IMR-90 (cell line): ENCODE data around the gene SLC6A12. TPM values are rescaled to one million over a fixed set of nuclear protein-coding genes. Genes with fewer than 3 reads are reported as not detected.

ENCODE experiments used
- ATAC-seq: fragments of 200-7000 bp; cut with Tn5 transposase; 2 replicates; pipeline ENCODE4 v1.9.1; 2020; ENCODE audit warnings: low read depth, mild to moderate bottlenecking, moderate library complexity
- BruUV-seq: library from RNA; stranded (reverse); fragments of 400-500 nt; replicated peaks from 2 replicates; lab custom pipeline; 2021; lab: Mats Ljungman, UMichigan
- CTCF ChIA-PET: fragments of 300-600 bp; formaldehyde crosslinking; extraction: SDS; loops from one replicate; lab custom pipeline; 2021; ENCODE audit warnings: antibody characterized with exemption; lab: Yijun Ruan, JAX
- POLR2A ChIA-PET: fragments of 300-600 bp; sonication (Branson Sonifier 250); formaldehyde crosslinking; loops from one replicate; lab custom pipeline; 2022; ENCODE audit warnings: antibody characterized with exemption; ENCODE audit not compliant: unreplicated experiment; lab: Charles Lee
- DNase-seq: peaks from one replicate; pipeline ENCODE4 v3.0.0; 2013
- H2AFZ ChIP-seq: replicated peaks from 2 replicates; pipeline ENCODE3; 2013; ENCODE audit warnings: low read length, mild to moderate bottlenecking; ENCODE audit not compliant: poor library complexity
- H2AK5ac ChIP-seq: 2 replicates; pipeline ENCODE4 v1.6.1; 2013; ENCODE audit warnings: low read depth, low read length, inconsistent platforms
- H2AK9ac ChIP-seq: replicated peaks from 2 replicates; pipeline ENCODE3; 2013; ENCODE audit warnings: mild to moderate bottlenecking, low read depth, low read length, moderate library complexity; ENCODE audit not compliant: poor library complexity
- H2BK120ac ChIP-seq: 2 replicates; pipeline ENCODE4 v1.6.1; 2013; ENCODE audit warnings: low read depth, low read length, inconsistent platforms
- H2BK15ac ChIP-seq: 3 replicates; pipeline ENCODE4 v1.6.1; 2013; ENCODE audit warnings: low read depth, low read length, inconsistent platforms
- H2BK20ac ChIP-seq: 2 replicates; pipeline ENCODE4 v1.6.1; 2013; ENCODE audit warnings: low read depth, mild to moderate bottlenecking, inconsistent platforms, low read length, moderate library complexity
- H2BK5ac ChIP-seq: 2 replicates; pipeline ENCODE4 v1.6.1; 2013; ENCODE audit warnings: mild to moderate bottlenecking, low read depth, low read length, inconsistent platforms; ENCODE audit not compliant: poor library complexity, severe bottlenecking
- H3K14ac ChIP-seq: replicated peaks from 2 replicates; pipeline ENCODE4 v1.6.1; 2013; ENCODE audit warnings: low read depth, low read length, inconsistent platforms
- H3K18ac ChIP-seq: 2 replicates; pipeline ENCODE4 v1.6.1; 2013; ENCODE audit warnings: low read depth, low read length, control low read depth
- H3K23ac ChIP-seq: 2 replicates; pipeline ENCODE4 v1.6.1; 2013; ENCODE audit warnings: low read depth, low read length, inconsistent platforms
- H3K27ac ChIP-seq: 2 replicates; pipeline ENCODE4 v1.5.1; 2013; ENCODE audit warnings: mild to moderate bottlenecking, control low read depth, low read length; ENCODE audit not compliant: insufficient read depth
- H3K27me3 ChIP-seq: 2 replicates; pipeline ENCODE4 v1.6.1; 2013; ENCODE audit warnings: low read length; ENCODE audit not compliant: control insufficient read depth, insufficient read depth
- H3K36me3 ChIP-seq: 2 replicates; pipeline ENCODE4 v1.6.1; 2013; ENCODE audit warnings: low read length, mixed read lengths; ENCODE audit not compliant: control insufficient read depth, insufficient read depth
- H3K4ac ChIP-seq: 2 replicates; pipeline ENCODE4 v1.6.1; 2013; ENCODE audit warnings: low read depth, low read length, inconsistent platforms
- H3K4me1 ChIP-seq: 2 replicates; pipeline ENCODE4 v1.6.1; 2013; ENCODE audit warnings: low read length, mixed read lengths; ENCODE audit not compliant: control insufficient read depth, insufficient read depth
- H3K4me2 ChIP-seq: 2 replicates; pipeline ENCODE4 v1.6.1; 2013; ENCODE audit warnings: low read depth, mild to moderate bottlenecking, control low read depth, low read length, moderate library complexity
- H3K4me3 ChIP-seq: 2 replicates; pipeline ENCODE4 v1.5.1; 2013; ENCODE audit warnings: low read depth, mild to moderate bottlenecking, control low read depth, low read length, moderate library complexity; ENCODE audit not compliant: insufficient read depth
- H3K56ac ChIP-seq: 2 replicates; pipeline ENCODE4 v1.6.1; 2013; ENCODE audit warnings: low read length, inconsistent platforms; ENCODE audit not compliant: insufficient read depth; ENCODE audit errors: extremely low read depth
- H3K79me1 ChIP-seq, 2 experiments: 2 replicates each; pipeline ENCODE4 v1.6.1; 2013; ENCODE audit warnings: low read length in 2 of 2, inconsistent platforms in 1 of 2, low read depth in 1 of 2
- H3K9ac ChIP-seq: 2 replicates; pipeline ENCODE4 v1.6.1; 2013; ENCODE audit warnings: low read depth, low read length, control low read depth
- H3K9me1 ChIP-seq: 2 replicates; pipeline ENCODE4 v1.6.1; 2013; ENCODE audit warnings: low read length, inconsistent platforms; ENCODE audit not compliant: insufficient read depth
- H3K9me3 ChIP-seq: 2 replicates; pipeline ENCODE4 v1.6.1; 2013; ENCODE audit warnings: low read length; ENCODE audit not compliant: control insufficient read depth, insufficient read depth
- H4K20me1 ChIP-seq: 2 replicates; pipeline ENCODE4 v1.6.1; 2013; ENCODE audit warnings: low read length, inconsistent platforms; ENCODE audit not compliant: insufficient read depth
- H4K5ac ChIP-seq: 2 replicates; pipeline ENCODE4 v1.6.1; 2013; ENCODE audit warnings: mild to moderate bottlenecking, low read depth, low read length, control low read depth
- H4K8ac ChIP-seq, 2 experiments: 2 replicates each; pipeline ENCODE4 v1.6.1; 2013; ENCODE audit warnings: low read depth in 2 of 2, low read length in 2 of 2, control low read depth in 1 of 2, inconsistent platforms in 1 of 2
- H4K91ac ChIP-seq: 2 replicates; pipeline ENCODE4 v1.6.1; 2013; ENCODE audit warnings: low read depth, low read length, inconsistent platforms; ENCODE audit not compliant: insufficient read depth
- BHLHE40 ChIP-seq: fragments of 150-350 bp; IDR thresholded peaks from 2 replicates; pipeline ENCODE4 v1.6.1; 2016; ENCODE audit warnings: mild to moderate bottlenecking, low read depth, low read length
- CEBPB ChIP-seq: IDR thresholded peaks from 2 replicates; pipeline ENCODE4 v1.6.1; 2012; ENCODE audit warnings: low read depth, low read length, improper control_type of control experiment
- CHD1 ChIP-seq: IDR thresholded peaks from 2 replicates; pipeline ENCODE4 v1.6.1; 2012; ENCODE audit warnings: low read depth, low read length, improper control_type of control experiment
- MAFK ChIP-seq: IDR thresholded peaks from 2 replicates; pipeline ENCODE4 v1.6.1; 2012; ENCODE audit warnings: low read depth, low read length, improper control_type of control experiment
- NFE2L2 ChIP-seq: fragments of 150-350 bp; IDR thresholded peaks from 2 replicates; pipeline ENCODE4 v1.6.1; 2016; ENCODE audit warnings: low read depth, mild to moderate bottlenecking, low read length
- RAD21 ChIP-seq: IDR thresholded peaks from 2 replicates; pipeline ENCODE4 v1.6.1; 2012; ENCODE audit warnings: low read length, improper control_type of control experiment
- RCOR1 ChIP-seq: IDR thresholded peaks from 2 replicates; pipeline ENCODE4 v1.6.1; 2012; ENCODE audit warnings: mild to moderate bottlenecking, low read length, improper control_type of control experiment; ENCODE audit not compliant: insufficient replicate concordance
- RFX5 ChIP-seq: IDR thresholded peaks from 2 replicates; pipeline ENCODE4 v1.8.0; 2012; ENCODE audit warnings: low read depth, mild to moderate bottlenecking, low read length, moderate library complexity
- SMC3 ChIP-seq: fragments of 150-350 bp; IDR thresholded peaks from 2 replicates; pipeline ENCODE4 v1.6.1; 2016; ENCODE audit warnings: low read depth, mild to moderate bottlenecking, antibody characterized with exemption, low read length, moderate library complexity
- WGBS, 2 experiments: methylation state at CpG; one replicate each; pipeline versions ENCODE4 v1.1.5 to v1.1.7; 2013; ENCODE audit warnings: missing lambda C conversion rate in 2 of 2; ENCODE audit not compliant: insufficient read length in 1 of 2; ENCODE audit errors: extremely low coverage in 2 of 2; 5-methylcytosine and 5-hydroxymethylcytosine counted together
- dilution Hi-C: fragments of 300-500 bp; cut with HindIII; formaldehyde crosslinking; loops from one replicate; pipeline ENCODE4 v1.14.3; 2018; ENCODE audit warnings: low sequenced_read_pairs; ENCODE audit not compliant: unreplicated experiment
- in situ Hi-C: fragments of 300-500 bp; cut with MboI; formaldehyde crosslinking; loops from 3 replicates; pipeline ENCODE4 v1.14.3; 2019; ENCODE audit warnings: low sequenced_read_pairs, inconsistent platforms, mixed read lengths
- intact Hi-C: fragments of 100-400 bp; cut with micrococcal nuclease; formaldehyde crosslinking; loops from 2 replicates; pipeline ENCODE4 v1.10.0; 2022
- polyA plus RNA-seq, 3 experiments: library from polyadenylated mRNA; depleted of rRNA; stranded (reverse); fragments of >200 nt; gene quantifications; 2 replicates each; pipeline ENCODE4 v1.2.3, GENCODE V29; 2012; ENCODE audit warnings: low replicate concordance in 1 of 3
- total RNA-seq: library from RNA; depleted of rRNA; stranded (reverse); fragments of >200 nt; gene quantifications from 2 replicates; pipeline ENCODE4 v1.2.3, GENCODE V29; 2012
- TF ChIP-seq, protein P1 (sequence below): conservative IDR thresholded peaks from 2 replicates; pipeline ENCODE4 v1.5.1; 2012; ENCODE audit warnings: mild to moderate bottlenecking, low read depth, low read length, improper control_type of control experiment

SLC6A12 gene
- total and polyA plus RNA-seq, 2 of the 4 experiments (the other 2 are of a cell fraction), result not detected

GRCh38 chr12:218728-219590 lies 5.0 kb upstream of the SLC6A12 start:
- no peak overlapping the region for H3K56ac ChIP-seq
- H2BK20ac ChIP-seq, result no peak overlapping the region
- H4K5ac ChIP-seq, result no peak overlapping the region
- H3K9me3 ChIP-seq, result no peaks in the 10 kb centered on the region
- H2AK5ac ChIP-seq, result no peak overlapping the region
- H3K18ac ChIP-seq, result no peak overlapping the region
- H3K79me1 ChIP-seq, result no peaks in the 10 kb centered on the region
- TF ChIP-seq RFX5 (no peak), CEBPB (no peak), SMC3 (no peak), RCOR1 (no peak), BHLHE40 (no peak), CHD1 (no peak), MAFK (no peak), RAD21 (no peak), NFE2L2 (no peak)
- TF ChIP-seq, protein P1, sequence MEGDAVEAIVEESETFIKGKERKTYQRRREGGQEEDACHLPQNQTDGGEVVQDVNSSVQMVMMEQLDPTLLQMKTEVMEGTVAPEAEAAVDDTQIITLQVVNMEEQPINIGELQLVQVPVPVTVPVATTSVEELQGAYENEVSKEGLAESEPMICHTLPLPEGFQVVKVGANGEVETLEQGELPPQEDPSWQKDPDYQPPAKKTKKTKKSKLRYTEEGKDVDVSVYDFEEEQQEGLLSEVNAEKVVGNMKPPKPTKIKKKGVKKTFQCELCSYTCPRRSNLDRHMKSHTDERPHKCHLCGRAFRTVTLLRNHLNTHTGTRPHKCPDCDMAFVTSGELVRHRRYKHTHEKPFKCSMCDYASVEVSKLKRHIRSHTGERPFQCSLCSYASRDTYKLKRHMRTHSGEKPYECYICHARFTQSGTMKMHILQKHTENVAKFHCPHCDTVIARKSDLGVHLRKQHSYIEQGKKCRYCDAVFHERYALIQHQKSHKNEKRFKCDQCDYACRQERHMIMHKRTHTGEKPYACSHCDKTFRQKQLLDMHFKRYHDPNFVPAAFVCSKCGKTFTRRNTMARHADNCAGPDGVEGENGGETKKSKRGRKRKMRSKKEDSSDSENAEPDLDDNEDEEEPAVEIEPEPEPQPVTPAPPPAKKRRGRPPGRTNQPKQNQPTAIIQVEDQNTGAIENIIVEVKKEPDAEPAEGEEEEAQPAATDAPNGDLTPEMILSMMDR, result no peak
- no peak overlapping the region for H3K4ac ChIP-seq
- ATAC-seq (no peak), DNase-seq (no peak)
- H3K27ac ChIP-seq, result no peak overlapping the region
- H3K4me3 ChIP-seq, result no peak overlapping the region
- ChIA-PET POLR2A (no interaction called here), CTCF (interaction anchor here (1.1 kb wide), 1 partner anchor 14 kb away, joined by 4 read pairs; no protein-coding TSS in a partner anchor)
- peaks cover 64% of the 10 kb centered on the region for H3K27me3 ChIP-seq
- BruUV-seq, result no TSS peak
- H3K4me1 ChIP-seq, result peaks cover under 1% of the 10 kb centered on the region; the same call in 1 of the 2 replicates
- no peaks in the 10 kb centered on the region for H3K36me3 ChIP-seq
- no peak overlapping the region for H3K9ac ChIP-seq
- no peak overlapping the region for H4K8ac ChIP-seq
- intact Hi-C loops (no loop called here), in situ Hi-C loops (no loop called here), dilution Hi-C loops (no loop called here)
- H2AFZ ChIP-seq, result no peak overlapping the region
- WGBS, 2 experiments, result 68% methylated on average over 10 of the region's 30 CpGs; no CpG with 5 or more reads in 1 of the 2 experiments
- no peaks in the 10 kb centered on the region; the same call in 1 of the 2 replicates for H4K20me1 ChIP-seq
- no peaks in the 10 kb centered on the region for H3K9me1 ChIP-seq
- H3K14ac ChIP-seq, result no peak overlapping the region
- no peak overlapping the region for H2AK9ac ChIP-seq
- H3K4me2 ChIP-seq, result no peak overlapping the region
- H2BK120ac ChIP-seq, result no peak overlapping the region
- H2BK15ac ChIP-seq, result no peak overlapping the region
- H4K91ac ChIP-seq, result no peak overlapping the region
- no peak overlapping the region for H3K23ac ChIP-seq
- H2BK5ac ChIP-seq, result no peak overlapping the region
